Gastrocnemius medialis (tissue), 4 donors: Measurements from ENCODE around the gene ATP2C2.

Experiments
- POLR2A ChIP-seq, 2 donors: fragments of 450-650 bp; IDR thresholded peaks; one replicate each; pipeline ENCODE4 v1.6.1; 2017; ENCODE audit warnings: antibody characterized with exemption in 2 of 2, mild to moderate bottlenecking in 2 of 2, moderate library complexity in 2 of 2
- TF ChIP-seq, protein P1 (sequence below), 5 experiments: fragments of 450-650 bp in 3 of 5; fragments of 200-600 bp in 2 of 5; sonication (generic) in 2 of 5; IDR thresholded peaks in 4 of 5; conservative IDR thresholded peaks in 1 of 5; 1 replicate in 4 of 5; 2 replicates in 1 of 5; pipeline ENCODE4 v1.5.1; 2016 to 2019; ENCODE audit warnings: antibody characterized with exemption in 5 of 5, mild to moderate bottlenecking in 3 of 5, moderate library complexity in 3 of 5

DNA sequence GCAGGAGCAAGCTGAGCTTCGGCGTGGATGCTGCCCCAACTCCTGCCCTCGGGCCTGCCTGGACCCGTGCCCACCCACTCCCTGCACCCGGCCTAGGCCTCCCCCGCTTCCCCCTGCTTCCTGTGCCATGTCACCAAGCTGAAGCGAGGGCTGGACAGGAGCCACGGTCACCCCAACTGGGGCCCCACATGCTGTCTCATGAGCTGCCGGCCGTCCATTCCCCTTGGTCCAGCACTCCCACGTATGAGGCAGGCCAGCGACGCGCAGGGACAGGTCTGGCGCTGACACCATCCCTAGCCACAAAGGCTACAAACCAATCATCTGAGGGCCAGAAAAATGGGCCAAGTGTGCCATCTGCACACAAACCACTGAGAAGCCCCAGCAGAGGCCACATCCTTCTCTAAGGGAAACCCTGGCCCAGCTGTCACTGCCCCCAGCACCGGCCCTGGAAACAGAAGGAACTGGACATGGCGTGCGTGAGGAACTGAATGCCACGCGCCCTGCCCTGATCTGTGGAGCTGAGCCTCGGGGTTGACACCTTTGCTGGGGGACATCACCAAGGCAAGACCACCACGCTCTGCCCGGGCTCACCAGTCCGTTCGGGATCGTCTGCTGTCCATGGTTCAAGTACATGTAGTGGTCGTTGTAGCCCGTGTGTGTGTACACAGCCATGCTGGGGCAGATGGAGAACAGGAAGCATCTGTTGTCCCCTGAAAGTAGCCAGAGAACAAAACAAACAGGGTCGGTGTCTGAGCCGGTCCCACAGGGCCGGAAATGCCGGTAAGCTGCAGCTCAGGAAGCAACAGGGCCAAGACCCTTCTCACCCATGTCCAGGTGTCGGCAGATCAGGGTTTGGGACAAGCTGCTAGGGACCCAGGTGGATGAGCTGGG, 113.9 kb downstream of the ATP2C2 start:
- TF ChIP-seq, protein P1, sequence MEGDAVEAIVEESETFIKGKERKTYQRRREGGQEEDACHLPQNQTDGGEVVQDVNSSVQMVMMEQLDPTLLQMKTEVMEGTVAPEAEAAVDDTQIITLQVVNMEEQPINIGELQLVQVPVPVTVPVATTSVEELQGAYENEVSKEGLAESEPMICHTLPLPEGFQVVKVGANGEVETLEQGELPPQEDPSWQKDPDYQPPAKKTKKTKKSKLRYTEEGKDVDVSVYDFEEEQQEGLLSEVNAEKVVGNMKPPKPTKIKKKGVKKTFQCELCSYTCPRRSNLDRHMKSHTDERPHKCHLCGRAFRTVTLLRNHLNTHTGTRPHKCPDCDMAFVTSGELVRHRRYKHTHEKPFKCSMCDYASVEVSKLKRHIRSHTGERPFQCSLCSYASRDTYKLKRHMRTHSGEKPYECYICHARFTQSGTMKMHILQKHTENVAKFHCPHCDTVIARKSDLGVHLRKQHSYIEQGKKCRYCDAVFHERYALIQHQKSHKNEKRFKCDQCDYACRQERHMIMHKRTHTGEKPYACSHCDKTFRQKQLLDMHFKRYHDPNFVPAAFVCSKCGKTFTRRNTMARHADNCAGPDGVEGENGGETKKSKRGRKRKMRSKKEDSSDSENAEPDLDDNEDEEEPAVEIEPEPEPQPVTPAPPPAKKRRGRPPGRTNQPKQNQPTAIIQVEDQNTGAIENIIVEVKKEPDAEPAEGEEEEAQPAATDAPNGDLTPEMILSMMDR (IDR thresholded peaks at IDR 0.05 in 4 of 5, conservative IDR thresholded peaks at IDR 0.05 in 1 of 5), result no peak
- no peak for TF ChIP-seq POLR2A (IDR thresholded peaks at IDR 0.05)
